ENCODE data around the gene RIPK4.

RIPK4 gene

DNA sequence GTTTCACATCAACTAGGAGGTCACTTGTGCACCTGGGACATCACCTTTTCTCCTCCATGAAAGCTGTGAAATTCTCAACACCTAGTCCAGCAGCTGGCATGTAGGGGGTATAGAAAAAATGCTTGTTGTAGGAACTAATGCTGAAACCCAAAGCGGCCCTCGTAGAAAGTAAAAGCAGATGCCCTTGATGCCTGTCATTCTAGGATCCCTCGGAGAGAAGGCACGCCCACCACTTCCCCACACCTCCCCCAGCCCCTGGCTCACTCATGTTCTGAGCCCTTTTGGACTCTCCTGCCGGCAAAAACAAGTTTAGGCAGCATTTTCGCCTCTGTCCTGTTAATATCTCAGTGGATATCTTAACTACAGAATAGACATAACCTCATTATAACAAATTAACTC is 36.5 kb downstream of the RIPK4 start:
- ChIA-PET POLR2A (no interaction called here), CTCF (interaction anchor here (1.2 kb wide), 1 partner anchor 10 kb away, joined by 3 read pairs; no protein-coding TSS in a partner anchor)
- no peak overlapping the region for H3K4me3 ChIP-seq (ENCODE audit: low read depth, low read length)
- no peak for DNase-seq (ENCODE audit: low read depth, low spot score)
- TF ChIP-seq, protein P1, sequence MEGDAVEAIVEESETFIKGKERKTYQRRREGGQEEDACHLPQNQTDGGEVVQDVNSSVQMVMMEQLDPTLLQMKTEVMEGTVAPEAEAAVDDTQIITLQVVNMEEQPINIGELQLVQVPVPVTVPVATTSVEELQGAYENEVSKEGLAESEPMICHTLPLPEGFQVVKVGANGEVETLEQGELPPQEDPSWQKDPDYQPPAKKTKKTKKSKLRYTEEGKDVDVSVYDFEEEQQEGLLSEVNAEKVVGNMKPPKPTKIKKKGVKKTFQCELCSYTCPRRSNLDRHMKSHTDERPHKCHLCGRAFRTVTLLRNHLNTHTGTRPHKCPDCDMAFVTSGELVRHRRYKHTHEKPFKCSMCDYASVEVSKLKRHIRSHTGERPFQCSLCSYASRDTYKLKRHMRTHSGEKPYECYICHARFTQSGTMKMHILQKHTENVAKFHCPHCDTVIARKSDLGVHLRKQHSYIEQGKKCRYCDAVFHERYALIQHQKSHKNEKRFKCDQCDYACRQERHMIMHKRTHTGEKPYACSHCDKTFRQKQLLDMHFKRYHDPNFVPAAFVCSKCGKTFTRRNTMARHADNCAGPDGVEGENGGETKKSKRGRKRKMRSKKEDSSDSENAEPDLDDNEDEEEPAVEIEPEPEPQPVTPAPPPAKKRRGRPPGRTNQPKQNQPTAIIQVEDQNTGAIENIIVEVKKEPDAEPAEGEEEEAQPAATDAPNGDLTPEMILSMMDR (IDR thresholded peaks at IDR 0.05; ENCODE audit: insufficient read depth, low read length, missing control alignments) = no peak

DNA sequence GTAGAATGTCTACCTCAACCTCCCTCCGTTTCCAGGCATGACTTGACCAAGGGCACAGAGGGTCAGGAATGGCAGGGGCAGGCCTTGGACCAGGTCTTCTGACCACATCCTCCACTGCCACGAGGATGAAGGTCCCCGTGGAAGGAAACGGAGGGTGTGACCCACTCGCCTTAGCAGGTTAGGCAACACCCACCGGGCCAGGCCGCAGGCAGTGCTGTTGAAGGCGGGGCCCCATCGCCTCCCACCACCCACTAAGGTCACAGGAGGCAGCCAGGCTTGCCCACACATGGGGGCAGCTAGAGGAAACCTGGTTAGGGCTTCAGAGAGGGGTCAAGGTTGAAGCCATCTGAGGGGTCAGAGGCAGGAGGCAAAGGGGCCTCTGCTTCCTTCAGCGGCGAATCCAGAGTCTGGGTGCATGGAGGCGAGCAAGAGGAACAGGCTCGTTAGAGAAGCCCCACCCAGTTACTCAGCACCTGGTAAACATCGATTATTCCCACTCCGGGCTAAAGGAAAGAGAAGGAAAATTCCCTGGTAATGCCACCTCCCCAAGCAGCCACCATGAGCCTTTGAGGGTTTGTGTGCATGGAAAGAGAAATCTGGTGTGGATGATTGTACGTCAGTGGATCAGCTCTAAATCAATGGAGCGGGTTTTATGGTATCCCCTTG is 37.0 kb downstream of the RIPK4 start:
- TF ChIP-seq, protein P1 (IDR thresholded peaks at IDR 0.05; ENCODE audit: insufficient read depth, low read length, missing control alignments) = no peak
- ChIA-PET CTCF (interaction anchor here (0.6 kb wide), 1 partner anchor 27 kb away, joined by 4 read pairs; no protein-coding TSS in a partner anchor), POLR2A (no interaction called here)
- no peak for DNase-seq (ENCODE audit: low read depth, low spot score)
- H3K4me3 ChIP-seq (ENCODE audit: low read depth, low read length) = no peak overlapping the region

DNA sequence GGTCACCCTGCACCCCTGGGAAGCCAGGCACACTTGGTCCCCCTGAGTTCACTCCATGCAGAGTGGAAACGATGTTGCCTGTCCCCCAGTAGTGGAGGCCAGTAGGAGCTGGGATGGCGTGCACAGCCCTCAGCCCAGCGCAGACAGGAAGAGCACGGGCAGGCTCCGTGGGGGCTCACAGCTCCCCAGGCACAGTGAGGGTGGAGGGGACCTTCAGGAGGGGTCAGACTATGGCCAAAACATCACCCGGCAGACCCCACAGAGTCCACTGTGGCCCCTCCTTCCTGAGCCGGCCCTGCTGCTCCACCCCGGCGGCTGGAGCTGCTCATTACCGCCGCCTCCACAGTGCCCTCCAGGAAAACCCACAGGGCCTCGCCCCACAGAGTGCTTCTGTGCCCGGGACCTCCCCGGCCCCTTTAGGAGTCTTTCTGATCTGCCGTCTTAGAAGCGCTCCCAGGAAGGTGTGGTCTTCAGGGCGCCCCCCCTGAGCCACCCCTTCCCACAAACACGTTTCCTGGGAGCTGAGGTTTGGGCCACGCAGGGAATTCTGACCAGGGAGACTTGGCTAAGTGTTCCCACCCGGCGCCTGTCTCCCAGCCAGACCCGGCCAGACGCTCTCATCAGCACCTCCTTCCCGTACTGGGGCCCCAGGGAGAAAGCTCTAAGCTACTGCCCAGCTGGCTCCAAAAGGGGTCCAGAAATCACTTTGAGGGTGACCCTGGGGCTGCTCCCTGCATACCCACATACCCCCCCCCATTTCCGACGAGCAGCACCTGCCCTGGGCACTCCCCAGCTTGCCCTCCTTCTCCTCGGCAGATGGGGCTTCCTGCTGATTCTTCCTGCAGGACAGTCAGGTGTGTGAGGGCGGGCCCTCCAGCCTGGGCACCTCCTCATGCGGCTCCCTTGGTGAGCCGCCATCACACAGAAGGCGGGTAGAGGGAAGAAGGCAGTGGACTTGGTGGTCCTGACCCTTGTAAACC is 38.8 kb downstream of the RIPK4 start:
- no peak for DNase-seq (ENCODE audit: low read depth, low spot score)
- no peak overlapping the region for H3K4me3 ChIP-seq (ENCODE audit: low read depth, low read length)
- TF ChIP-seq, protein P1 (IDR thresholded peaks at IDR 0.05; ENCODE audit: insufficient read depth, low read length, missing control alignments) = no peak
- ChIA-PET CTCF (interaction anchor here (1.0 kb wide), 1 partner anchor 10 kb away, joined by 3 read pairs; no protein-coding TSS in a partner anchor), POLR2A (no interaction called here)

DNA sequence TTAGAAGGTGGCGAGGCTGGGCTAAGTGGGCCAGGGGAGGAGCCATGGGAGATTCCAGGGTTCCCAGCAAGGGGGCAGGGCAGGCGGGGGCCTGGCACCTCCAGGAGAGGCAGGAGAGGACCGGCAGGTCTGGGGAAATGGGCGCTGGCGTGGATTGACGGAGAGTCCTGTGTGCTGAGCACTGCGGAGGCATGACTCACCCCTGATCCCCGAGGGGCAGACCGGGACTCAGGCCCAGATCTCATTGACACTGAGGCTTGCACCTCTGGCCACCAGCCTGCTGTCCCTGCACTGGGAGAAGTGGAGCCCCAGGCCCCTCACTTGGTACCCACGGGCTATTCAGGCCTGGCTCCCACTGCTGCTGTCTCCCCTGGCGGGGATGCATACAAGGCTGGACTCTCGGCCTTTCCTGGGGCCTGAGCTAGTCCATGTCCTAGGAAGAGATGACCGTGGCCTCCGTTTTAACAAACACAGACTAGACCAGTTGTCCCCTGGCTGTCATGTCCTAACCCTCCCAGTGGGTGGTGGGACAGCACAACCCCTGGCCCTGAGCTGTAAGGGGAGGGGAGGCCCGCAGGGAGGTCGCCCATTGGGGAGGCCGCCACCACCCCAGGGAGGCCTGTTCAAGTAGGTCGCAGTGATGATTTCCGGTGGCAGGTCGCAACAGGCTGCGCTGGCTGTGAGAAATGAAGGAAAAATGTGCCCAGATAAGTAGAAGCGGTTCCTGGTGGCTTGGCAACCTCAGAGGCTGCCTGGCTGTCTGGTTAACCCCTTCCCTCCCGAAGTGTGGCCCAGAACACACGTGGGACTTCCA is 39.7 kb downstream of the RIPK4 start:
- ChIA-PET CTCF (interaction anchor here (1.2 kb wide), 1 partner anchor 9 kb away, joined by 3 read pairs; no protein-coding TSS in a partner anchor), POLR2A (no interaction called here)
- TF ChIP-seq, protein P1 (IDR thresholded peaks at IDR 0.05; ENCODE audit: insufficient read depth, low read length, missing control alignments) = no peak
- H3K4me3 ChIP-seq (ENCODE audit: low read depth, low read length) = no peak overlapping the region
- no peak for DNase-seq (ENCODE audit: low read depth, low spot score)

DNA sequence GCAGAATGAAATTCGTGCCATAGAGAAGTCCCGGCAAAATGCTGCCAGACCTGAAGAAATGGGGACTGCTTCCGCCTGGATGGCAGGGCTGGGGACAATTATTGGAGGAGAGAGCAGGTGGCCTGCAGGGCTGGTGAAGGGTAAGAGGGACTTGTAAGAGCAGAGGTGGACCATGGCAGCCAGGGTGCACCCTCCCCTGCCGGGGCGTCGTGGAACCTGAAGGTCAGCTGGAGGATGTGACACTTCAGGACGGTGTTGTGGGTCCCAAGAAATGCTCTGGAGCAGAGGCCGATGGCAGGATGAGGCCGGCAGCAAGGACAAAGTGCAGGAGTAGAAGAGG is 40.3 kb downstream of the RIPK4 start:
- TF ChIP-seq, protein P1 (IDR thresholded peaks at IDR 0.05; ENCODE audit: insufficient read depth, low read length, missing control alignments) = no peak
- ChIA-PET POLR2A (no interaction called here), CTCF (interaction anchor here (1.2 kb wide), 1 partner anchor 9 kb away, joined by 3 read pairs; no protein-coding TSS in a partner anchor)
- no peak overlapping the region for H3K4me3 ChIP-seq (ENCODE audit: low read depth, low read length)
- no peak for DNase-seq (ENCODE audit: low read depth, low spot score)

All from AG04449 (cell line).